ENCODE measurements around the gene HGF. TPM values are rescaled to one million over a fixed set of nuclear protein-coding genes. Genes with fewer than 3 reads are reported as not detected.

The HGF gene
- total and polyA plus RNA-seq, 5 experiments from 2014 or later = 0.23 TPM; not detected in 4

GRCh38 chr7:81657551-81657950, 112.3 kb downstream of the HGF start:
- peaks cover 0 to 1% (median 0%) of the 10 kb centered on the region in 3 donors for H3K36me3 Mint-ChIP-seq
- no peak overlapping the region for H3K4me3 Mint-ChIP-seq
- ATAC-seq (no peak), DNase-seq (no peak)
- H3K27me3 Mint-ChIP-seq = peaks cover 0 to 2% (median 0%) of the 10 kb centered on the region in 5 donors
- H3K27ac Mint-ChIP-seq = no peak overlapping the region
- POLR2A ChIA-PET = no interaction called here
- H3K4me1 Mint-ChIP-seq = no peaks in the 10 kb centered on the region
- peaks cover under 1 to 12% (median 8%) of the 10 kb centered on the region in 9 donors for H3K9me3 Mint-ChIP-seq

GRCh38 chr7:81655271-81655670, 114.6 kb downstream of the HGF start:
- POLR2A ChIA-PET = no interaction called here

GRCh38 chr7:81652225-81652624, 117.6 kb downstream of the HGF start:
- Mint-ChIP-seq H3K9me3 (peaks cover 0 to 20% (median 13%) of the 10 kb centered on the region in 9 donors), H3K4me1 (no peaks in the 10 kb centered on the region), H3K36me3 (peaks cover 0 to 1% (median 0%) of the 10 kb centered on the region in 3 donors), H3K27ac (no peak overlapping the region), H3K4me3 (no peak overlapping the region), H3K27me3 (peaks cover 0 to 2% (median 0%) of the 10 kb centered on the region in 5 donors)
- DNase-seq (no peak), ATAC-seq (no peak)
- POLR2A ChIA-PET = no interaction called here

More at GRCh38 chr7:81655271-81655670, 114.6 kb downstream of the HGF start:
- Mint-ChIP-seq H3K27ac (no peak overlapping the region), H3K4me3 (no peak overlapping the region), H3K36me3 (peaks cover 0 to 1% (median 0%) of the 10 kb centered on the region in 3 donors), H3K9me3 (peaks cover 4 to 20% (median 13%) of the 10 kb centered on the region in 9 donors), H3K4me1 (no peaks in the 10 kb centered on the region), H3K27me3 (peaks cover 0 to 2% (median 0%) of the 10 kb centered on the region in 5 donors)
- DNase-seq = no peak
- ATAC-seq = no peak

All from naive thymus-derived CD8-positive, alpha-beta T cell (primary cell).